GM18520 (cell line): ENCODE results near the gene EXOC6B.

Source experiments
- ATAC-seq: cut with Tn5 transposase; IDR thresholded peaks from one replicate; pipeline ENCODE4 v1.9.1; 2021; ENCODE audit not compliant: unreplicated experiment

Gene EXOC6B

GRCh38 chr2:72150861-72151356 lies 674.9 kb downstream of the EXOC6B start:
- ATAC-seq, result no peak

- no peak for ATAC-seq
These were observed 675.5 kb downstream of the EXOC6B start for GRCh38 chr2:72150157-72150860.

- no peak for ATAC-seq
These were observed 676.2 kb downstream of the EXOC6B start for GRCh38 chr2:72149556-72150156.

- ATAC-seq, result no peak
These were observed 676.8 kb downstream of the EXOC6B start for GRCh38 chr2:72148837-72149555.

GRCh38 chr2:72148003-72148836 lies 677.6 kb downstream of the EXOC6B start:
- no peak for ATAC-seq

GRCh38 chr2:72147303-72147971 lies 678.4 kb downstream of the EXOC6B start, which contains the start of gene CYP26B1:
TSS of gene CYP26B1 (minus strand) at chr2:72147862. CDS start at chr2:72147834, 28 bp downstream.
- no peak for ATAC-seq

GRCh38 chr2:72146347-72147302 lies 679.2 kb downstream of the EXOC6B start:
- ATAC-seq, result no peak

- no peak for ATAC-seq
These were observed 680.0 kb downstream of the EXOC6B start for GRCh38 chr2:72145658-72146329.

GRCh38 chr2:72145289-72145657 lies 680.6 kb downstream of the EXOC6B start:
- no peak for ATAC-seq

GRCh38 chr2:72144632-72145288 lies 681.1 kb downstream of the EXOC6B start:
- ATAC-seq, result no peak

- no peak for ATAC-seq
These were observed 681.6 kb downstream of the EXOC6B start for GRCh38 chr2:72144274-72144631.

- no peak for ATAC-seq
These were observed 682.2 kb downstream of the EXOC6B start for GRCh38 chr2:72143441-72144273.

GRCh38 chr2:72142570-72143440 lies 683.0 kb downstream of the EXOC6B start:
- no peak for ATAC-seq

GRCh38 chr2:72141881-72142451 lies 683.9 kb downstream of the EXOC6B start:
- no peak for ATAC-seq

- ATAC-seq, result no peak
These were observed 684.7 kb downstream of the EXOC6B start for GRCh38 chr2:72141032-72141645.

- ATAC-seq, result no peak
These were observed 685.2 kb downstream of the EXOC6B start for GRCh38 chr2:72140621-72140960.
